GM21717 (cell line): ENCODE results near the gene MITF.

Source experiments
- ATAC-seq: cut with Tn5 transposase; IDR thresholded peaks from one replicate; pipeline ENCODE4 v1.9.1; 2021; ENCODE audit warnings: mild to moderate bottlenecking, moderate library complexity; ENCODE audit not compliant: unreplicated experiment

The MITF gene

DNA sequence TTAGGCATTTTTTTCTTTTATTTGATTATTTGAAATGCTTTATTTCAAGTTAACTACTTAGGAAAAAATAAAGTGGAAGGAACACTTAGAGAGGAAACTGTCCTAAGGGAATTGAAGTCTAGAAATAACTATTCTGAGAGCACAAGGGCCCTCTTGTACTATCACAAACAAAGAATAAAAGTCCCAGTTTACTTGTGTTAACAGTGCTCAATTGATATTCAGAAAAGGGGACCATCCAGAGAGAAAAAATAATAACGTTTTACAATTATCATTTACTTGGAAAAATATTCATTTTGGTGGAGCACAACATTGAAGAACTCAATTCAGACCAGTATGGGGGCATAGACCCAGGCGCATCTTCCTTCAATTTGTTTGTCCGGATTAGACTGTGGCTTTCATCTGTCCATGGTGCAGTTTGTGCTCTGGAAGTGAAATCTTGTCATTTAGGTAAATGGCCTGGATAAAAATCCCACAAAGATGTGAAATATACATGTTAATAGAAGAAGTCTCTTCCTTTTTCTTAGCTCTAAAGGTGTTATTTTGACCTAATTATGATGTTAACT, 205.7 kb downstream of the MITF start:
- ATAC-seq: no peak

DNA sequence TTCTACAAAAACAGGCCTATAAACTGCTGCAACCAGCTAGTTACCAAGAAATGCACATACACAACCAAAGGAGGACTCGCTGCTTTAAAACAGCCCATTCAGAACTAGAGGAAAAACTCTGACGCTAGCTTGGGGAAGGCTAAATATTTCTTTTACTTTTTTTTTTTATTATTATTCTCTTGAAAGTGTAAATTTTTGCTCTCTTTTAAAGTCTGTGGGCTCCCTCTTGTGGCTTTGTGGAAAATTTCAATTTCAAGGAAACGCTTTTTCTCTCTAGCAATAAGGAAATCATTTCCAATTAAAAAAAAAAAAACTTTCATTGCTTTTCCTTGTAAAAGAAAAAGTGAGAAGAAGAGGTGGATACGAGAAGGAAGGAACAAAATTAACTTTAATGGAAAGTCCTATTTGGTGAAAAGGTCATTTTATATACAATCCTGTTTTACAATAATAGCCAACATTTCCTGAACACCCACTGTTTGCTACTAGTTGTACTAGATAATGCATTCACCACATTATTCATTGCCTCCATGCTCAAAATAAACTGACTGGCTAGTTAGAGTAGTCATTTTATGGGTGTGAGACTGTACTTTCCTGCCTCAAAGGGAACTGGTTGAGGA, 209.1 kb downstream of the MITF start:
- no peak for ATAC-seq

DNA sequence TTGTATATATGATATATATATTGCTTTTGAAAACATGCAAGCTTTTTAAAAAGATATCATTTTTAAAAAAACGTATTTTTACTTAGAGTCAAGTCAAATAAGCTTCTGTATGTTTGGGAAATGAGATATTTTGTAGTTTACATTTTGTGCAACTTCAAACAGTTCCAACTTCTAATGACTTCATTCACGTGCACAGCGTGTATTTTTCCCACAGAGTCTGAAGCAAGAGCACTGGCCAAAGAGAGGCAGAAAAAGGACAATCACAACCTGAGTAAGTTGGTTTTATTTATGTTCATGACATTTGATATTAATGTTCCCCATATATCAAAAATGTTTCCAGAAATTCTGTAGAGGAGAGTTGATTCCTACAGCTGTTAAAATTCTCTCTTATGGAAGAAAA, 212.4 kb downstream of the MITF start:
- ATAC-seq: no peak

DNA sequence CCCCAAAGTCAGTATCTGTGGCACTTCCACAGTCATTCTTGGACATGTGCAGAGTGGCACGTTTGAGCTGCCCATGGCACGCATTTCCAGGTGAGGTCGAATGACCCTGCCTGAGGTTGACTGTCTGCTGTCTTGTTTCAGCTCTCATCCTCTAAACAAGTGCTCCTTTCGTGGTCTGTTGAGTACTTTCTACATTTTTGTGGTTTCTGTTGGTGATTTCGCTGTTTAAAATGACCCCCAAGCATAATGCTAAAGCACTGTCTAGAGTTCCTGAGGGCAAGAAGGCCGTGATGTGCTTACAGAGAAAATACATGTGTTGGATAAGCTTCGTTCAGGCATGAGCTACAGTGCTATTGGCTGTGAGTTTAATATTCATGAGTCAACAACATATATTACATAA, 220.3 kb downstream of the MITF start:
- no peak for ATAC-seq

DNA sequence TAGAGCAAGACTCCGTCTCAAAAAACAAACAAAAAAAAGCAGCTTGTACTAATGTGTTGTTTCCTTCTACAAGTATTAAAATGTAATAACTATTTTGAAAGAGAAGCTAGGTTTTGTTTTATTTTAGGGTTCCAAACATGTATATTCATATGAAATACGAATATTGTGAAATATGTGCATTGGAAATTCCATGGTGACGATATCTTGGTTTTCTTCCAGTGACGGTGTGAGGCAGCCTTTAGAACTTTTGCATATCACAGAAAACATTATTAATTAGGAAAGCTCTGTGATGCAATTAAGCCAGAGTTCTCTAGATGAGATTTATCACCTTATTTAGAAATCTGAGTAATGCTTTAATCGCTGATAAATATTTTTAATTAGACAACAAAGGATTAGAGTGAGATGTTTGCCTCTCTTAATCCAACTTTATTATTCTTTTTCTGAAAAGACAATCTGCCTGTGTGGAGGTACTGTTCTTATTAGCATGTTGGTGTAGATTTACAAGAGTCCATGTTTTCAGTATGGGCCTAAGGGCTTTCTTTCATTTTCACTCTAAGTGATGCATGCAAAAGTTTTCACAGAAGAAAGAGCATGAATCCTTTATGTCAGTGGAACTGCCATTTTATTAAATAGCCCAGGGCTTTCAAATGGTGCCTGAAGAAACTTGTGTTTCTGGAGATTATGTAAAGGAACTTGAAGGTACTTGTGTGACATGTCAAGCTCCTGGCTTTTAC, 222.6 kb downstream of the MITF start:
- ATAC-seq: no peak

DNA sequence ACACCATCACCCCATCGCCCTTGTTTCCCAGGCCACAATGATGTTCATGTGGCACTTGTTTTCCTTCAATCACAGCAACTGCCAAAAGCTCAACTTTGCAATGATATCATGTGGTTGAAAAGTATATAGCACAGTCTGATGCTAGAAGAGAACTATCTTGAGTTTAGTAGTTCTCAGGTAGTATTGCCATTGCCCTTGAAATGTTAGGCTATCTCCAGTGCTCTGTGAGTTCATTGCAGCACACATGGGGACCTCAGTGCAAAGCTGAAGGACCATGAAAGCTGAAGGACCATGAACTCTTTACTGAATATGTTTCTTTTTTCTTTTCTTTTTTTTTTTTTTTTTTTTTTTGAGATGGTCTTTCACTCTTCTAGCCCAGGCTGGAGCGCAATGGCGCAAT, 224.4 kb downstream of the MITF start:
- ATAC-seq: no peak

DNA sequence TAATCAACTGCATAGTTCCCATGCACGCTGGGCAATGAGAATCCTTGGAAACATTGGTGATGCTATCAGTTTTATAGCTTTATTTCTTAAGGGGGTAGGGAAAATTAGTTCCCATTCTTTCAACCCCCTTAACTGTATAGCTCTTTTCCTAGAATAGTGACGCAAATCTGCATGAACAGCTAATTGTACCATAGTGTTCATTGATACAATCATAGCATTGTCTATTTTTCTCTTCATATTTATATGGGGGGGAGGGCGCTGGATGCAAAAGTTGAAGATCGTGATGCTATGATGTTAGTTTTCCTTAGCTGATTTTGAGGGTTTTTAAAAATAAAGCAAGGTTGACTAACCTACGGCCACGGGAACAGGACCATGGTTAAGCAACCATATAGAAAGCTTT, 227.9 kb downstream of the MITF start:
- ATAC-seq: no peak

DNA sequence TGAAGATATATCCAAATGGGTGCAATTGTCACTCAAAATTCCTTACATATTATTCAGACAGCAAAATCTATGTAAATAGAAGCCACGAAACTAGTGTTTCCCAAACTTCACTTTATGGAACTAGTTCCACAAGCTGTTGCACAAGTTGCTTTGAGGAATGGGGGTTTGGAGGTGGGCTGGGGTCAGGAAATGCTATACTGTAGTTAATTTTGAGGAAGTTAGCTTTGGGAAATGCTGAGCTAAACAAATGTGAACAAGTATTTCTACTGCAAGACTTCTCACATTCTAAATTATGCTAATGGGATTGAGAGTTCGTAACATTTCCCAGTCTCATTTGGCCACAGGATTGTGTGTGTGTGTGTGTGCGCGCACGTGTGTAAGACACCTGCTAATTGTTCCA, 231.6 kb downstream of the MITF start:
- no peak for ATAC-seq

DNA sequence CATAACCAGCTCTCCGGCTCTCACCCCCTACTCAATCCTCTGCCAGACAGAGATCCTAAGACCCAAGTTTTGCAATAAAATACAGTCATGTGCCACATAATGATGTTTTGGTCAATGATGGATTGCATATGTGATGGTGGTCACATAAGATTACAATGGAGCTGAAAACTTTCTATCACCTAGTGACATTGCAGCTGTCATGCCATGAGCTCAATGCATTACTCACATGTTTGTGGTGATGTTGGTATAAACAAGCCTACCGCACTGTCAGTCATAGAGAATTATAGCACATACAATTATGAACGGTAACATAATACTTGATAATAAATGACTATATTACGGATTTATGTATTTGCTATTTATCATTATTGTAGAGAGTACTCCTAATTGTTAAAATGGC, 233.4 kb downstream of the MITF start:
- no peak for ATAC-seq

DNA sequence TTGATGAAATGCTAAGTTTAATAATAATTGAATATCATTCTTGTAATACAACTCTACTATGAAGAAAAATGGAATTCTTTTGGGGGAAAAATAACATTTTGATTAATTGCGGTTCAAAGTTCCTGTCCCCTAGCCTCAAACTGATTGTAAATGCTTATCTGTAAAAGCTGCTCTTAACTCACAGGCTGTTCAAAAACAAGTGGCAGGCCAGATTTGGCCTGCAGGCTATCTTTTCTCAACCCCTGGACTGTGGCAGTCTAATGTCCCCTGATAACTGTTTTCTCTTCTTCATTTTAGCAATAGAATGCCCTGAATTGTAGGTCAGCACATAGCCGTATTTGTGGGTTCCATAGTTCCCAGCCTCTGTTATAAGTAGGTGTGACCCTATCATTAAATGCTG, 236.8 kb downstream of the MITF start:
- ATAC-seq: no peak

DNA sequence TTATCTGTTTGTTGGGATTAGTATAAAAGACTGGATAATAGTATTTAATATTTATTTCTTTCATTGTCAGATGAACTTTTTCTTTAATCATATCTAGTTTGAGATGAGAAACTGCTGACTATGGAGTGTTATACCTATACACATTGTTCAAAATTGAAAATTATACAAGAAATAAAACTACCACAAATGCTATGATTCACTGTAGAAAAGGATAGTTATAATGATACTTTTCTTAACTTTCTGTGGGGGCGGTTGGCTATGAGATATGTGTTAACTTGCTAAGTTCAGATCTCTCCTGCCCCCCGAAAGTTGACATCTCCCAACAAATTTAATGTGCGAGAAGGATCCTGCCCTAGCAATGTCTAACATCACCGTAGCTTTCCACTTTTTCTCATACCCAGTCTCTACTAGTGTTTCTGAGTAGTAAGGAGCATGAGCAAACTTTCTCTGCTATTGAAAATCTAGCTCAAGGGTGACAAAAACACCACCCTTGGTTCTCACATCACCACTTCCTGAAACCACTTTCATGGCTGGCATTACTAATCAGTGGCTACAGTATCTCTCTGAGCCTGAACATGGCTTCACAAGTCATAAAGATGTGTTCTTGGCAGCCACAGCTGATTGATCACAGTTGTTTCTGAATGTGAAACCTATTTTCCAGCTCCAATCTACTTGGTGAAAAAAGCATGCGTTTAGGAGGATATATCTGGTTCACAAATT, 244.4 kb downstream of the MITF start:
- peak; percentile 69 for ATAC-seq

DNA sequence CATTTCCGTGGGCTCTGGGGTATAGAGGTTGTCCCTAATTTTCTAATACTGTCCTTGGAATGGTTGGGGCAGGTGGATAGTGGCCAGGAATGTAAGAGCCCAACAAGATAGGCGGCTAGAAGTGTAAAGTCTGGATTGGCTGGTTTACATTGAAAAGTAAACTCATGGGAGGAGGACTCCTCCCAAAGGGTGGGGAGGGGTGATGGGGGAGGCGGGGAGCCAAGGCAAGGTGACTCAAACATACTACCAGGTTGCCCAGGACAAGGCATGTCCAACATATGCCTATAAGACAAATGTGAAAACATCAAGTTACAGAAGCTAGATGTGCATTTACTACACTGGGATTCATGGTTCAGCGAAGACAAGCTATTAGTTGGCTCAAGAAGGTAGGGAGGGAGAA, 246.0 kb downstream of the MITF start:
- no peak for ATAC-seq

DNA sequence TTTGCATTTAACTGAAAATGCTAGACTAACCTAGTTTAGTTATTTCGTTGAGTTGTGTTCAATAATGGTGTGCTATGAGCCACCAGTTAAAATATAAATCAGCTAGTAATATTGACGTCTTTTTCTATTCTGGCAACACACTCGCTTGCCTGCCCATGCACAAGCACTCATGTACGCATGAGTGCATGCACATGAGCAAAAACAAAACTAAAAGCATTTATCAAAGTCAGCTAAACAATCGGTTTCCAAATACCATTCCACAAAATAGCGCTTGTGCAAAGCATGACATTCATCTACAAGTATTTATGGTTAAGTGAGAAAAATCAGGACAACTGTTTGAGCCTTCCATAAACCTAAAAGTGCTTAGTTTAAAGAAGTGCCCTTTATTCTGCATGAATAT, 247.2 kb downstream of the MITF start:
- ATAC-seq: no peak

DNA sequence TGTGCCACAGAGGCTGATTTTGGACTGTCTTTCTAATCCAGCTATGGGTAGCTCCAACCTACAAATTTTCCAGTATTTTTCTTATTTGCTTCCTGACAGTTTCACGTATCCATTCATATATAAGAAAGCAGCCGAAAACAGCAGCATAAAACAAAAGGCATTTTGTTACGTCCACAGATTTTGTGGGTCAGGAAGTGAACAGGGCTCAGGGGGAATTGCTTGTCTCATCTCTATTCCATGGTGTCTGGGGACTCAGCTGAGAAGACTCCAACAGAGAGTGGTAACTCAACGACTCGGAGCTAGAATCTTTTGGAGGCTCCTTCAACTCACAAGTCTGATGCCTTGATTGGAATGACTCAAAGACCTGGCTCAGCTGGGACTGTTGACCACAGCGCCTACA, 248.6 kb downstream of the MITF start:
- no peak for ATAC-seq

DNA sequence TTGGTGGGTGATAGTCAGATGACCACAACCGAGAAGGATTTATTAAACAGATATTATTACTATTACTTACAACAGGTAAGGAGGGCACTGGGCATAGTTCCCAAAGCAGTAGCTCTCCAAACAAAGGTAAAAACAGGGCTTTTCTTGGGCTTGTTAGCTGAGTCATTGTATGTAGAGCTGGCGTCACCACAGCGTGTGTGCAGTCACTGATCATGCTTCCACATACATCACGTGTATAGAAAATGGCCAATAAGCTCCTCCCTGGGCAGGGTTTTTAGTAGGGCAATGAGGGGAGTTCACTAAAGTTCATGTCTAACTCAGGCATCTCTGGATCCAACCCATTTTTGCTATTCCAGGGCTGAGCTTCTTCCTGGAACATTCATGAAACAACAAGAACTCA, 254.5 kb downstream of the MITF start:
- no peak for ATAC-seq

DNA sequence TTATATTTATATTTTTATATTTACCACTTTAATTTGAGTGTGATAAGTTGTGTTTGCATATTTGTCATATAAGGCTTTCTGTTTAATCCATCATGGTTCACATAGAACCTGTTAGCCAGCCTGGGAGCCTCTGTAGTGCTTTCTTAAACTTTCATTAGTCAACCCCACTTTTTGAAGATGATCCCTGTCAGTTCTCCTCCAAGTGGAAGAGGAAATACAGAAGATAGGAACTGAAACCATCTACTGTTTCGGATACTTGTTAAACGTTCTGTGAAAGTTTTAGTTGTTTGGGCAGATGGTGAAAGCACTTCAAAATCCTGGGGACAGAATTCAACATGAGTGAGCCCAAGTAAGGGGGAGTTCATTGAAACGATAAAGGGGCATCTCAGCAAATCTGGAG, 255.7 kb downstream of the MITF start:
- no peak for ATAC-seq

DNA sequence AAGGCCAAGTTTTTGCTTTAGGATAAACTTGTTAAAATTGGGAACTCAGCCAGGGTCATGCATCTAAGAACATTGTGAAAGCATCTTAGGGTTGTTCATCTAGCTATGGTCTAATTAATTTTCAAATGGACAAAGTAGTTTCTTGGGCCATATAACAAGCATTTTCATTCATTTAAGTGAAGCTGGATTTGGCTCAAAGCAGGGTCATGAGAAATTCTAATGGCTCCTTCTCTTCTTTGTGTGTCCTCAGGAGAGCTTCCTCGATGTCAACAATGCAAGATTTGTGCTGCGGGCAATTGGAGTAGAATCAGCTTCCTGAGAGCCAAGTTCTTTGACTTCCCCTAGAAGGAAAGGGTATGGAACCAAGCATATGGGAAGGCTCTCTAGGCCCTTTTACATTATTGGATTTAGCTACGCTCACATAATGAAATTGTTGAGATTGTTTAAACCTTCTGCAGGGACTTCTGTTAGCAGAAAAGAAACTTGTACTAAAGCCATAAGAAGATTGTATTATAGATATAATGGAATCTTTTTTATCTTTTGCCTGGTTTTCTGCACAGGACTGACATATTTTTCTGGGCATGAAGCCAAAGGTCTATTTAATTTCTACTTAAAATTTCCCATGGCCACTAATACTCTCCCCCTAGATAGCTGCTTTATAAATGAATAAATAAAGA, 258.5 kb downstream of the MITF start:
- no peak for ATAC-seq

DNA sequence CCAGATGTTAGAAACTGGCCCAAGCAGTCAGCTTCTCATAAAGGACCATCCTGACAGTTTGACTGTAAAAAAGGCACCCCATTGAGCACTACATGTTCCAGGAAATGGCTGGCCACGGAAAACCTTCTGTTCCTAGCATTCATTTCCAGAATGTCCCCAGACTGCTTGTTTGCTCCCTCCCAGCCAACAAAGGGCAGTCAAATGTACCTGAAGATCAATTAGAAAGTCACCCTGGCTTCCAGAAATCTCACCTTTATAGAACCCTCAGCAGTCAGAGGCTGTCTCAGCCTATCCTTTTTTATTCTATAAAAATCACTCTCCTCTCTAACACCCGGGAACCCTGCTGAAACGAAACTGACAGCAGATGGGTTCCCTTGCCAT, 259.5 kb downstream of the MITF start:
- no peak for ATAC-seq

DNA sequence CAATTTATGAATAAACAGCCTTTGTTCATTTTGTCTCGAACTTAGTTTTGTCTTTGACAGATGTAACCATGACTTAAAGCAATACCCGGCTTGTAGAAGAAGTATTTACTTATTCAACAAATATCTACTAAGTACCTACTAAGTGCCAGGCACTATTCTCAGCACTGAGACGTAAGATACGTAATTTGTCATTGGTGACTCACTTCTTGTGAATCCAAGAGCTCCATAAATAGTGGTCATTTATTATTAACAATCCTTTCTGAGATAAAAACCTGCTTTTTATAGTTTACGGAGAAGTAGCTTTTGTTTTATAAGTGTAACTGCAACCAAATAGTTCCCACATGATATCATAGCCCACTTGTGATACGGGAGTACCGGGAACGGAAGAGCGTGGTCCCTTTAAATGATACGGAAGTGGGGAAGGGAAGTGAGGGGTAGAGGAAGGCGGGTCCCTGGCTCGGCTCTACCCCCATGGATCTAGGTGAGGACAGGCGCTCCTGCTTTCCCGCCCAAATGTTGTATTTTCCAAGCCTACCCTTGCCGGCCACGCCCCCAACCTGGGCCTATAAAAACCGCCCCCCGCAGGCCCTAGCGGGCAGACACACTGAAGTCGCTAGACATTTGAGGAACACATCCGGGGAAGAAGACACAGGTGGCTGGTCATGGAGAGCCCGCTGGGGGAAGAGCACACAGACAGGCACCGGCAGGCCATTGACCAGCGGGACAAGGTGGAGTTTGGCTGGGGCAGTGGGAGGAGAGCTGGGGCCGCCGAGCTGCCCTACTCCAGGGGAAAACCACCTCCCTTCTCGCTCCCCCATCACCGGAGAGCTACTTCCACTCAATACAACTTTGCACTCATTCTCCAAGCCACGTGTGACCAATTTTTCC, 260.1 kb downstream of the MITF start, which contains the start of gene SAMMSON:
Gene SAMMSON (plus strand): TSS at position 594 of the 888 bp plus-strand sequence.
- no peak for ATAC-seq

DNA sequence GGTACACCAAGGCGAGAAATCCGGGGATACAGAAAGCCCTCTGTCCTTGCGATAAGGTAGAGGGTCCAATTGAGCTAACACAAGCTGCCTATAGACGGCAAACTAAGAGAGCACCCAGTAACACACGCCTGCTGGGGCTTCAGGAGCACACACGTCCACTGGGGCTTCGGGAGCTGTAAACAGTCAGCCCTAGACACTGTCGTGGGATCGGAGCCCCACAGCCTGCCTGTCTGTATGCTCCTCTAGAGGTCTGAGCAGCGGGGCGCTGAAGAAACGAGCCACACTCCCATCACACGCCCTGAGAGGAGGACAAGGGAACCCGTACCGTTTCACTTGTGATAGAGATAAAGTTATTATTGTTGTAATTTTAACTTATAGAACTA, 260.8 kb downstream of the MITF start:
- no peak for ATAC-seq
